GM15510 (cell line): ENCODE measurements around the gene USP40.

Experiments
- POLR2A ChIP-seq: IDR thresholded peaks from 3 replicates; pipeline ENCODE4 v1.6.1; 2011; ENCODE audit warnings: borderline replicate concordance; ENCODE audit not compliant: insufficient read length; ENCODE audit errors: extremely low read depth

Gene USP40

GRCh38 chr2:233525791-233526190 is 40.8 kb downstream of the USP40 start:
- no peak for TF ChIP-seq POLR2A

- TF ChIP-seq POLR2A, result no peak
Observed at GRCh38 chr2:233519787-233520611, 46.6 kb downstream of the USP40 start.

GRCh38 chr2:233513953-233514655 is 52.5 kb downstream of the USP40 start:
- TF ChIP-seq POLR2A, result no peak

GRCh38 chr2:233503947-233504637 is 62.5 kb downstream of the USP40 start:
- no peak for TF ChIP-seq POLR2A

GRCh38 chr2:233503481-233503880 is 63.1 kb downstream of the USP40 start:
- TF ChIP-seq POLR2A, result no peak

GRCh38 chr2:233501198-233502076 is 65.1 kb downstream of the USP40 start:
- TF ChIP-seq POLR2A, result no peak

GRCh38 chr2:233499928-233500327 is 66.7 kb downstream of the USP40 start:
- no peak for TF ChIP-seq POLR2A

DNA sequence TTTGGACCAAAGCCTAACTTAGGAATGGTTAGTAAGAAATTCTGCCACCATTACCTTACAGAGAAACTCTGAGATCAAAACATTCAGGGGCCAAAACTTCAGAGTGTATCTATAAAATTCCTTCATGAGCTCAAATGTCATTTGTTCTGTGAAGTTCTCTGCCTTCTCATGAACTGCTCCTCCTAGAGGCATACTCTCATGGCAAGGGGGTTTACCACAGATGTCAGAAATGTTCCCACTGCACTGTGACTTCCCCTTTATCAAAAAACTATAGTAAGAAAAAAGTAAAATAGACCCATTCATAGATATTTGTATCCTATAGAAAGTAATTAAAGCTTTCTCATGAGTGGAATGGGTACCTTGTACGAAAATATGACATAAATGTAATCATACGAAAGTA is 68.5 kb downstream of the USP40 start:
- no peak for TF ChIP-seq POLR2A

DNA sequence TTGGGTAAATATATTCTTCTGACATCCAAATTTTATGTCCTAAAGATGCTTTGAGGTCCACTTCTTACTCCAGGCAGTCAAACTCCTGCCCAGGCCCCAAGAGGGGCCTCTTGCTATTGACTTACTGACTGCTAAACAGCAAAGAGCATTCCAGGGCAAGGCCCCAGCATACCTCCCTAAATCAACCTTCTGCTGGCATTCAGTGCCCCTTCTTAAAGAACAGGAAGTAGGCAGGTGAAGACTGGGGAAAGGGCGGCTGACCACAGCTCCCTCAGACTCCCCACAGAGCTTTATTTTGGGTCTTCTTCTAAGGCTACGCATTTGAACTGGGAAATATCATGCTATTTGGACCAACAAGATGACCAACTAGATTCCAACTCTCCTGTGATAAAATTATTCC is 68.9 kb downstream of the USP40 start:
- no peak for TF ChIP-seq POLR2A

- no peak for TF ChIP-seq POLR2A
Observed at GRCh38 chr2:233495503-233496496, 70.8 kb downstream of the USP40 start.

DNA sequence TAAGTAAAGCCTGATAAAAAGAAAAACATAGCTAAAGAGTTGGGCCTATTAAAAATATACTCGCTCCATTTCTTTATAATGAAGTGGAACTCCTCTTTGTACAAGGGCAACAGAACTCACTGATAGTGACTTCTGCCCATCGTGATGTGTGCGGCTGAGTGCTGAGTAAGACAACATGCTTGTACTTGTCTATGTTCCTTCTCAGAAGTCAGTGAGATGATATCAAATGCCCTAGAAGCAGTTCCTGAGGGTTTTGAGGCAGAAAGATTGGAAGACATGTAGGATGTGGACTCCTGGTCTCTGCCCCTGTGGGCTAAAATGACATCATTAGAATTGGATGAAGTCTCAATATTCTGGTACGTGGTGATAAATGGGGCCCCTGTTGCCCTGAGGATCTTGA is 73.8 kb downstream of the USP40 start:
- no peak for TF ChIP-seq POLR2A

DNA sequence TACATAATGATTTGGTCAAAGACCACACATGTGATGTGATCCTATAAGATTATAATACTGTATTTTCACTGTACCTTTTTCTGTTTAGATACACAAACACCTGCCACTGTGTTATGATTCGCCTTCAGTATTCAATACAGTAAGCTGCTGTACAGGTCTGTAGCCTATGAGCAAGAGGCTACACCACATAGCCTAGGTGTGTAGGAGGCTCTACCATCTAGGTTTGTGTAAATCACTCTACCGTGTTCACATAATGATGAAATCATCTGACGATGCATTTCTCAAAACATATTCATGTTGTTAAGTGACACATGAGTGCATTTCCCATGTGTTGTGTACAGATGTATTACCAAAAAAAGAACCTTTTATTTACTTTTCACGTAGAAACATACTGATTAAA is 74.5 kb downstream of the USP40 start:
- TF ChIP-seq POLR2A, result no peak

GRCh38 chr2:233491326-233491725 is 75.3 kb downstream of the USP40 start:
- TF ChIP-seq POLR2A, result no peak
